NCI-H2196 (cell line): ENCODE measurements around the gene AVL9.

Experiments used
- DNase-seq: peaks from one replicate; lab custom pipeline; 2025; ENCODE audit not compliant: unreplicated experiment; lab: John Stamatoyannopoulos, UW

Gene AVL9

DNA sequence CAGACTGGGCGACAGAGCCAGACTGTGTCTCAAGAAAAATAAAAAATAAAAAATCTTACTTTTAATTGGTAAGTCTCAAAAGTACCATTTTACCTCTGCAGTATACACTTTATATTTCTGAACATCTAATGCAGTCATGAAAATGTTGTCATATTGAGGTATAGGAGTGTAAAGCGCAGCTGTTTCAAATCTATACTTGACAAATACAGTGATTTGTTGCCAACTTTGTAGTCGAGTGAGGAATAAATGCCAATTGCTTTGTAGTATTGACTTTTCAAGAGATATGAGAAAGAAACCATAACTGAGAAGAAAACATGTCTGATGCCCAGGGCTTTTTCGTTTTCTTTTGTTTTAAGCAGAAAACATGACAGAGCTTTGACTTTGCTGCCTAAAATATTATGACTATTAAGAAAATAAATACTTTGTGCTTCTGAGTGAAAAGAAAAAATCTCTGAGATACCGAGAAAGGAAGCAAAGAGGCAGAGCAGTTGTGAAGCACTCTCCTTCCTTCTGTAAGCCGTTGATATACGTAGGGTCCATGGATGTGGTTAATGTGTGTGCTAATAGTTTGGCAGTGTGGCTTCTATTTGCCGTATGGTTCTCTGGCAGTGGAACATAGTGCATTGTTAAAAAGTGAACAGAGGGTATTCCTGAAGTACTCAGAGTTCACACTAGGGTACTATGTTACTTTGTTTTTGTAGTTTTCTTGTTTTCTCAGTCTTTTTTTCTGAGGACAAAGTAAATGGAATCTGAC lies 38.2 kb downstream of the AVL9 start:
- DNase-seq, result no peak

DNA sequence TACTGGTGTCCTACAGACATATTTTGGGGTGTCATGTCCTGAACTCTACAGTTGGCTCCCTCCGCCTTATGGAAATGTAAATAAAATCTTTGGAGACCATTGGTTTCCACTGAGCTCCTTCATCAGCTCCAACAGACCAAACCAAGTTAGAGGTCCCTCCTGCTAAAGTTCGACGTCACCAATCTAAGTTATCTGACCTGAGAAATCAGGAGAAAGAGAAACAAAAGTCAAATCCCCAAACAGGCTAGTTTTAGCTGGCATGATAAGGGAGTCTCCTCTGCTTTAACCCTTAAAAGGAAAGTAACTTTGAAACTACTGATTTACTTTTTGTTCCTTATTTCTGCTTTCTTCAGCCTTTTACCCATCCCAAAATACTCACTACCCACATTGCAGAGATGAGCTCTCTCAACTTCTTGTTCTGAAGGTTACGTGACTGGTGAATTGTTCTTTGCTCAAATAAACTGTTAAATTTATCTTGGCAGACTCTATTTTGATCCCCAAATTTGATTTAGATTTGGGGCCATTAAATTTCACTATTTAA lies 39.9 kb downstream of the AVL9 start:
- DNase-seq, result no peak

DNA sequence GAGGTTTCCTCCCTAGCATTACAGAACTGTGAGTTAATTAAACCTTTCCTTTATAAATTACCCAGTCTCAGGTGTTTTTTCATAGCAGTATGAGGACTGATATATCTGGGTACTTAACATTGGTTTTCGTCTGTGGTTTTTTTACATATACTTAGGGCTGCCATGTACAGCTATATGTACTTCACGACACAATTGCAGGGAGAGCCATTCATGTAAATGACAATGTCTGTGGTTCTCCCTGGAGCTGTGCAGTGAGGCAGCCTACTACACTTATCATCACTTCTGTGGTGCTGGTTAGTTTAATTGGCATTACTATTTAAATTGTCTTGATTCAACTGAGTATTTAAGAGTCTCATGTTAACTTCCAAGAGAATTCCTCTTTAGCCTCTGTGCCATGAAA lies 40.7 kb downstream of the AVL9 start:
- no peak for DNase-seq

DNA sequence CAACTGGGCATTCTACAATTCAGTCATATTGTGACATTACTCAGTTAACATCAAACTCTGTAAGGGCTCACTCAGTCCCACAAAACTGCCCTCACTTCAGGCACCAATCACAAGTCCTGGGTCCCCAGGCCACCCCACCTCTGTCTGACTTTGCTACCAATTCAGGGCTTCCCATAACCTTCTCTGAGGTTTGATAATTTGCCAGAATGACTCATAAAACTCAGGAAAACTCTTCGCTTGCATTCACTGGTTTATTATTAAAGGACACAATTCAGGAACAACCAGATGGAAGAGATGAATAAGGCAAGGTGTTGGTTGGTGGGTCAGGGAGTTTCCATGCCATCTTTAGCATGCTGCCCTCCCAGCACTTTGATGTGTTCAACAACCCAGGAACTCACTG lies 41.3 kb downstream of the AVL9 start:
- DNase-seq, result no peak

DNA sequence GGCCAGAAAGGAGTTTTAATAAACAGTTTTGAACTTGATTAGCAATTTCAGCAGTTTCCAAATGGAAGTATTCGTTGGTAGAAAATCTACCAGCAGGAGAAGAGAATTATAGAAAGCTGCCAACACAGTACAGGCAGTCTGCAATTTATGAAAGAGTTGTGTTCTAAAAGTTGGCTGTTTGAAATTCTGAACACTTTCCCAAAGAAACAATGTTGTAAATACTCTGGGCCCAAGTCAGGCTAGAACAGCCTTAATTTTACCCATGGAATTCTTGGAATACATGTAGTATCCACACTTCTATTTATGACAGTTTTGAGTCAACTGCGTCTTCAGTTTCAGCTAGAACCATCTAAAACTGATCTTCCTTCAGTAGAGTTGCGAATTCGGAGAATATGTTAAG lies 42.5 kb downstream of the AVL9 start:
- DNase-seq, result no peak

DNA sequence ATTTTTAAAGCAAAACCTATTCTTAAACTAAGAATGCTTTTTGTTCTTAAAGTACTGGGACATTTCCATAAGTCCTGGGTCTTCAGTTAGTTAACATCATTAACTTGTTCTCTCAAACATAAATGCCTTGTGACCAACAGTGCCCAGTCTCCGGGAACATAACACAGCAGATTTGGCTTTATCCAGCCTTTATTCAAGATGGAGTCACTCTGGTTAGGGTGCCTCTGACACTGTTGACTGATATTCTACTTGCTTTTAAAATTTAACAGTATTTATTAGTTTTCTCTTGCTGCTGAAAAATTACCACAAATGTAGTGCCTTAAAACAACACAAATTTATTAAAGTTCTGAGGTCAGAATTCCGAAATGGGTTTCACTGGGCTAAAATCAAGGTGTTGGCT lies 44.1 kb downstream of the AVL9 start:
- DNase-seq, result no peak

DNA sequence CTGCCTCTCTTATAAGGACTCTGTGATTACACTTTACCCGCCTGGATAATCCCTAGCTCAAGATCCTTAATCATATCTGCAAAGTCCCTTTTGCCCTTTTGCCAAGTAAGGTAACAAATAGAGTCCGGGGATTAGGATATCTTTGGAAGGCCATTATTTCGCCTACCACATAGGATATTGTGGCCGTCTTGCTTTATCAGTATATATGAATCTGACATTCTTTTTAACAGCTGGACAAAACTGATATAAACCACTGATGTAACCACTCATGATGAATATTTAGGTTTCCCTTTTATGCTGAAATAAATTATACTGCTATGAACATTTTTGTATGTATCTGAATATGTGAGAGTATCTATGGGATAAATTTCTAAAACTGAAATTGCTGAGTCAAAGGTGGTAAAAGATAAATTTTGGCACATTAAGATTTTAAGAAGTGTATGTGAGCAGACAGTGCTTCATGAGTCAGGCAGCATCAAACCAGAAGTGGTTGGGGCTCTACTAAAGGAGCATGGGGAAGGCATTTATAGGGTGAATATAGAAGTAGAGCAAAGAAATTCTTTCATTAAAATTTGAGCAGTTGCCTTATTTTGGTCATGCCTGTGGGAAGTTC lies 44.7 kb downstream of the AVL9 start:
- DNase-seq, result no peak

DNA sequence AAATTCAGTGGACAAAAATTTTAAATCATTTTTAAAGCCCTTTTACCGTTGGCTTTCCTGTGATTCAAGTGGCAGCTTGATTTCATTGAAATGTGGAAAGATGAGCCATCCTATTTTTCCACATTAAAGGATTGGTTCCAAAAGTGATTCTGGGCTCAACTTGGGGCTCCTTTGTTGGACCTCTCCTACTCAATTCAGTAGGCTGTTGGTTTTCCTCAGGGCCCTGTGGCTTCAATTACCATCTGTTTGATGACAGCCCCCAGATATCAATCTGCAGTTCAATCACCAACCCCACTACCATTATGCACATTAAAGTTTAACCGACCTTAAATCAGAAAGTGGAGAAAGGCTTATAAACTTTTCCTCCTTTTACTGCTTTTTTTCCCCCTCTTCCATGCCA lies 47.3 kb downstream of the AVL9 start:
- no peak for DNase-seq

DNA sequence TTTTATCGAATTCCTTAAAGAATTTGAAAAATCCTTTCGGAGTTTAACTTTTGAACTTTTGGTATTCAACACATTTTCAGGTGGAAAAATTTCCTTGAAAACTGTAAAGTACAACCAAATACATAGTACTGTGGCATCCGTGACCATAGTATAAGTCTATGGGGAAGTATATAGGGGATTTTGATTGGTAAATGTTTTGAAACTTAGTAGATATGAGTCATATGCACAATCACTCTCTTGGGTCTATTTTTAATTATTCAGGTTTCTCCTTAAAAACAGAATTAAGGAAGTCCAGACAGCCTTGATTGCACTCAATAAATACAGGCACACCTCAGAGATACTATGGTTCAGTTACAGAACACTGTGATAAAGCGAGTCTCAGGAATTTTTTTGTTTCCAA lies 64.2 kb downstream of the AVL9 start:
- DNase-seq, result no peak

DNA sequence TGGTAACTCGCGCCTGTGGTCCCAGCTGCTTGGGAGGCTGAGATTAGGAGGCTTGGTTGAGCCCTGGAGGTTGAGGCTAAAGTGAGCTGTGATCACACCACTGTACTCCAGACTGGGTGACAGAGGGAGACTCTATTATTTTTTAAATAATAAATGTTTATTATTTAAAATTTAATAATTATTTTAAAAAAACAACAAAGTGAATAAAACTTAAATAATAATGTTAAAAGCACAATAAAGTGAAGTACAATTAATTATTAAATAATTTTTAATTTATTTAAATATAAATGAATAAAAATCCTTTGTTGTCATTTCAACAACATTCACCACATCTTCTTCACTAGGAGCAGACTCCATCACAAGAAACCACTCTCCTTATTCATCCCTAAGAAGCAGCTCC lies 64.8 kb downstream of the AVL9 start:
- DNase-seq, result no peak

DNA sequence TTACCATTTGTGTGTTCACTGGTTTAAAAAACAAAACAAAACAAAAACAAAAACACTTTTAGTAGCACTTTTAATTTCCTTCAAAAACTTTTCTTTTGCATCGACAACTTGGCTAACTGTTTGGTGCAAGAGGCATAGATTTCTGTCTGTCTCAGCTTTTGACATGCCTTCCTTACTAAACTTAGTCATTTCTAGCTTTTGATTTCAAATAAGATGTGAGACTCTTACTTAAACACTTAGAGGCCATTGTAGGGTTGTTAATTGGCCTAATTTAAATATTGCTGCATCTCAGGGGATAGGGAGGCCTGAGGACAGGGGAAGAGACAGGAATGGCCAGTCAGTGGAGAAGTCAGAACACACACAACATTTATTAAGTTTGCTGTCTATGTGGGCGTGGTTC lies 66.3 kb downstream of the AVL9 start:
- DNase-seq, result no peak

DNA sequence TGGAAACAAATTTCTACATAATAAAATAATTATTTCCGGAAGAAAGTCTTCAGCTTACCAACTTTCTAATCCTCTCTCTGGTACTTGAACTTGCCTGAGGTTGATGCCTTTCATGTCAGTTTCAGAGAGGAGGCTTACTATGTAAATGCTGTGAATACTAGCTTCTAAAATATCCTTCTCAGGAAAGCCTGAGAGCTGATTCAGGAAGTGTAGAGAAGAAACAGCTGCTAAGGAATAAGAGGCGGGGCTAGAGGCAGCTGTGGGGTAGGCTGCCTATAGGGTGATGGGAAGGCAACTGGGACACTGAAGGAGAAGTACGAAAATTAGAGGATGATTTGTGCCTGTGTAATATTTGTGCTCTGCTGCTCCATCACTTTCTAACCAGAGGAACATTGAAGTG lies 69.3 kb downstream of the AVL9 start:
- no peak for DNase-seq

DNA sequence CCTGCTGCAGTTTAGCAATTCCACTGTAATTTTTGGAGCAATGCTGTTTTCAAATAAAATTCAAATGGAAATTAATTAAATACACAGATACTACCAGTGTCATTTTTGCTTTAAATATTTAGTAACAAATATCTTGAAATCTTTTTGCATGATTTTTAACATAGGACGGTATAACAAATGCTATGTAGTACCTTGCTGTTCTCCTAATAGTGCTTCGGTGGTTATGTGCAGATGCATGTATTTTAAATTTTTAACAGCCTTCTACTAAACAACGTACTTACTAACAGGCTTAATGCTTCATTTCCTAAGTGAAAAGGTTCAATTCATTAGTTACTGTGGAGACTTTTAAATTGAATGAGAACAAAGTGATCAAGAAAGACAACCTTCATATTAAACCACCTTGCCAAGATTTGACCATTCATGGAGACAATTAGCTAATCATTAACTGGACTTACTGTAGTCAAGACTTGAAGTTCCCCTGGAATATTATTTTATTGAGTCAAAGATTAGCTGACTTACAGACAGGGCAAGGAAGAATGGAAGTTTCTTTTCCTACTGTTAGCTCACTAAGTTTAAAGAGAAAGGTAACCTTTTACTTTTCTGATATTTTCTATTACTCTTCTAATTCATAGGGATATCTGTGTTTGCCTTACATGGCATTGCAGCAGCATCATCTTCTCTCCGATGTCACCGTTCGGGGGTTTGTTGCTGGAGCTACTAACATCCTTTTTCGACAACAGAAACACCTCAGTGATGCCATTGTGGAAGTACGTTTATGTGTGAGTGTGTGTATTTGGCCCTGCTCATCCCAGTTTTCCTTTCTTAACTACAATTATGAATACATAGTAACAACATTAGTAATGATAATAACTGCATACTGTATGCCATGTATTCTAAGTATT lies 74.3 kb downstream of the AVL9 start:
- no peak for DNase-seq

DNA sequence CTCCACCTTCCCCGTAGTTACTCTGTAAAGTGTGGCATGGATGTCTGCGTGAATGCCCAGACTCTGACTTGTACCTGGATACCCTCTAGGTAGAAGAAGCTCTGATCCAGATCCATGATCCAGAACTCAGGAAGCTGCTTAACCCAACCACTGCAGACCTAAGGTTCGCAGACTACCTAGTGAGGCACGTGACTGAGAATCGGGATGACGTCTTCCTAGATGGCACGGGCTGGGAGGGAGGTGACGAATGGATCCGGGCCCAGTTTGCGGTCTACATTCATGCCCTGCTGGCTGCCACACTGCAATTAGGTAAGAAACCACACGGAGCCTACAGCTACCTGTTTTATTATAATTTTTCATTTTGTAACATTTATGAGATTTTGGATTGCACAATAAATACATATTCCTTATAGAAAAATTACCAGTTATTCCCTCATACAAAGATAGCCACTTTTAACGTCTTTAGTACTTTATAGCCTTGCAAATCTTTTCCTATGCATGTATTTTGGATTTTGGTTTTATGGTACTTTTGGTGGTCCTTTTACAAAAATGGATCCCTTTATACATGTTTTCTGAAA lies 77.9 kb downstream of the AVL9 start:
- no peak for DNase-seq

DNA sequence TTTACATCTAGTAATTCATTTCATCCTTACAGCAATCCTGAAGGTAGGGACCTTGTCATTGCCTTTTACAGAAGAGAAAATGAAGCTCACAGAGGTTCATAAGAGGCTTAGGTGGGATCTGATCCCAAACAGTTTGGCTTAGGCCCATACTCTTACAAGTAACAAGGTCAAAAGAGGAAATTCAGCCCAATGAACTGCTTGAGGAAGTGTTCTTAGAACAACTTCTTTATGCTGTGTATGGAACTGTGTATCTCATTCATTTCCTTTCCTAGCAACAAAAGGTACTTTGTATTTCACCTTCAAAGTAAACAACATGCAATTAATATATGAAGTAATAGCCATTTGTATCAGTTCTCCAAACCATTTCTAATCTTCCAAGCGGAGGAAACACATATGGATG lies 79.3 kb downstream of the AVL9 start:
- no peak for DNase-seq

DNA sequence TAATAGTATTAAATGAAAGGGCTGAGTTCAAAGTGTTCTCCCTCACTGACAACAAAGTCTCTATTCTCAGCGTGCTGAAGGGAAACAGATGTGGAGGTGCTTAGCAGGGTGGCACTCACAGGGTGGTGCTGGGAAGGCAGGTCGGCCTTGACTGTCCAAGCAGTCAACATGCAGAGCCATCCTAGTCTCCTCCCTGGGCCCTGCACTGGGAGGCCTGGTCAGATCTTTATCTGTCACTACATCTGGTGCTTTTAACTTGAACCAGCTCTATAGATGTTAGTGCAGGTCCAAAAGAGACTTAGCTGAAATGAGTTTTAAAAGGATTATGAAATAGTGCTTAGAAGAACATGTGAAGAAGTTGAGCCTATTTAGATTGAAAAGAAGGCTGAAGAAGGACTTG lies 82.1 kb downstream of the AVL9 start:
- DNase-seq, result no peak

DNA sequence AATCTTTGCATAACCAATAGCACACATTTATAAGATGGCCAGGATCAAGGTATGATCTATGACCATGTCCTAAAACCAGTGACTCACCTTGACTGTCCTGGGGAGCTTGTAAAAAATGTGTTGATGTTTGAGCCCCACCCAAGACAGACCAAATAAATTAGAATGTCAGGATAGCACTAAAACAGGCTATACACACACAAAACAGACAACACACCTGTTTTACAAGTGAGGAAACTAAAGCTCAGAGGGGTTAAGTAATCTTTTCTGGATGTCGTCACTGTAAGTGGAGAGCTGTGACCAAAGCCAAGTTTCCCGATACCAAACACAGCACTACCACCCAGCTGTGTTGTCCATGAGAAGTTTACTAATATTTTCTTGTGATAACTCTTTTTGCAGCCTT lies 84.5 kb downstream of the AVL9 start:
- no peak for DNase-seq

DNA sequence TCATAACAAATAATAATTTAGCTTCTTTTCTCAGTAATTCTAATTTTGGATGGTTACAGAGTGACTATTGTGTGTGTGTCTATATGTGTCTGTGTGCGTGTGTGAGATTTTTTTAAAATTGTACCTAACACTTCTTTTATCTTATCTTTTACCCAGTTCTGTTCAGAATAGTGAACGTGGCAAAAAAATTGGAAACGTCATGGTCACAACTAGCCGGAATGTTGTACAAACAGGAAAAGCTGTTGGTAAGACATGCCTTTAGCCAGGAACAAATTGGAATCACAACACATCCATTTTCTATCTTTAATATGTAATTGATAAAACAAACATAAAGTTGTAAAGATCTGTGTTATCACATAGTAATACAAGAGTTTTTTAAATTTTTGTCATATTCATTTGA lies 85.4 kb downstream of the AVL9 start:
- DNase-seq, result no peak

DNA sequence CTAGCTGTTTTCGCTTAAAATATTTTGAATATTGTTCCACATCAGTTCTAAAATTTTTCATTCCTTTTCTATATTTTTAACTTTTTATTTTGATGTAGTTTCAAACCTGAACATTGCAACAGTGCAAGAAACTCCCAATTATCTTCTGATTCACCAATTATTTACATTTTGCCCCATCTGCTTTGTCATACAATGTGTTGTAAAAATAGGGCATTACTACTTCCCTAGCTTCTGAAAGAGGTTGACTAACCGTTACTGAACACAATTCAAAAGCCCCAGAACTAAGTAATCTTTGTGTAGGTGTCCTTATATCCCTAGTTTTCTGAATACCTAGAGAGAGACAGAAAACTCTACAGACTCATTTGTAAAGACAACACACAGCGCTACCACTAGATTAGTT lies 86.7 kb downstream of the AVL9 start:
- DNase-seq, result no peak

DNA sequence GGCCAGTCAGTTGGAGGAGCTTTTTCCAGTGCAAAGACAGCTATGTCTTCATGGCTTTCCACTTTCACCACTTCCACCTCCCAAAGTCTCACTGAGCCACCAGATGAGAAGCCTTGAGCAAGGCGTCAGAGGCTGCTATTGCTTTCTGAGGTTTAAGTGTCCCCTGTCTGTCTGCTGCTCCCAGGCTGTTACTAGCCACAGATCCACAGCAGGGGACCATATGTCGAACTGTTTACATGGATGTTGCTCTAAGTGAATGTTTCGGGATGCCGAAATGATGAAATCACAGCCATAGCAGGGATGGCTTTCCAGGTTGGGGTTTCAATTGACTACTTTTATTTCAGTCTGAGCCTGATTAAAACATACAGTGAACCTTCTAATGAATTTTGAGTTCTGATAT lies 88.5 kb downstream of the AVL9 start:
- DNase-seq, result no peak
